ENCODE results near the gene DENND1A. TPM values are rescaled to one million over a fixed set of nuclear protein-coding genes. Genes with fewer than 3 reads are reported as not detected.

Gene DENND1A
- total RNA-seq, 2 donors from 2014 or later = 22.8 to 24.4 TPM

DNA sequence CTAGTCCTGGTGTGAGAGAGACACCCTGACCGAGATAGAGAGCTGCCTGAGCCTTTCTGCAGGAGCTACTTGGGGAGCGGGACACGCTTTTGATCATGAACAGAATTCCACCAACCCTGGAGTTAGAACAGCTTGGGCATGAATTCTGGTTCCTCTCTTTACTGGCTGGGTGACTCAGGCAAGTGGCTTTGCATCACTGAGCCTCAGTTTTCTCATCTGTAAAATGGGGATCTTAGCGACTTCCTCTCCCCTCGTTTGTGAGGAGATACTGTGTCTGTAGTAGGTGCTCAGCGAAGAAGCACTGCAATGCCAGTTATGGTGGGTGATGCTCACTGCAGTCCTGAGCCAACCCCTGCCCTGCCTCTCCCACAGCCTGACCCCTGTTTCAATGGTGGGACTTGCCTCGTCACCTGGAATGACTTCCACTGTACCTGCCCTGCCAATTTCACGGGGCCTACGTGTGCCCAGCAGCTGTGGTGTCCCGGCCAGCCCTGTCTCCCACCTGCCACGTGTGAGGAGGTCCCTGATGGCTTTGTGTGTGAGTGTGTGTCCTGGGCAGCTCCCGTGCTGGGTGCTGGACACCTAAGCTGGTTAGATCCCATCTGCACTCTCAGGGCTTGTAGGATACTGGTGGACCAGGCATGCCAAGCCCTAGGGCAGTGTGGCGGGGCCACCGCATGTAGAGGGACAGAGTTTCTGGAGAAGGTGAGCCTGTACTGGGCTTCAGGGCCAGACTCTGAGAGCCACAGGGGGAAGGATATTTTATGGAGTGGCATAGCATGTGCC, 557.9 kb downstream of the DENND1A start:
- intact Hi-C loops (cut with DNase I) = no loop called here
- no peak for DNase-seq (ENCODE audit: low spot score)

DNA sequence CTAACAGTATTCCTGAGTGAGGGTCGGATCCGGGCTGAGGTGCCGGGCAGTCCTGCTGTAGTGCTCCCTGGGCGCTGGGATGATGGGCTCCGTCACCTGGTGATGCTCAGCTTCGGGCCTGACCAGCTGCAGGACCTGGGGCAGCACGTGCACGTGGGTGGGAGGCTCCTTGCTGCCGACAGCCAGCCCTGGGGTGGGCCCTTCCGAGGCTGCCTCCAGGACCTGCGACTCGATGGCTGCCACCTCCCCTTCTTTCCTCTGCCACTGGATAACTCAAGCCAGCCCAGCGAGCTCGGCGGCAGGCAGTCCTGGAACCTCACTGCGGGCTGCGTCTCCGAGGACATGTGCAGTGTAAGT, 558.7 kb downstream of the DENND1A start:
- peak; percentile 78 for DNase-seq (ENCODE audit: low spot score)
- intact Hi-C loops (cut with DNase I) = no loop called here

DNA sequence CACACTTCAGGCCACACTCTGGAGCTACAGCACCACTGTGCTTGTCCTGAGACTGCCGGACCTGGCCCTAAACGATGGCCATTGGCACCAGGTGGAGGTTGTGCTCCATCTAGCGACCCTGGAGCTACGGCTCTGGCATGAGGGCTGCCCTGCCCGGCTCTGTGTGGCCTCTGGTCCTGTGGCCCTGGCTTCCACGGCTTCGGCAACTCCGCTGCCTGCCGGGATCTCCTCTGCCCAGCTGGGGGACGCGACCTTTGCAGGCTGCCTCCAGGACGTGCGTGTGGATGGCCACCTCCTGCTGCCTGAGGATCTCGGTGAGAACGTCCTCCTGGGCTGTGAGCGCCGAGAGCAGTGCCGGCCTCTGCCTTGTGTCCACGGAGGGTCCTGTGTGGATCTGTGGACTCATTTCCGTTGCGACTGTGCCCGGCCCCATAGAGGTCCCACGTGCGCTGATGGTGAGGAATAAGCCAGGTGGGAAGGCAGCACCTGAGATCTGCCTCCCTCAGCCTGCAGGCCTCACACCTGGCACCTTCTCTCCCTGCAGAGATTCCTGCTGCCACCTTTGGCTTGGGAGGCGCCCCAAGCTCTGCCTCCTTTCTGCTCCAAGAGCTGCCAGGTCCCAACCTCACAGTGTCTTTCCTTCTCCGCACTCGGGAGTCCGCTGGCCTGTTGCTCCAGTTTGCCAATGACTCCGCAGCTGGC, 559.2 kb downstream of the DENND1A start:
- peak; percentile 72 for DNase-seq (ENCODE audit: low spot score)
- intact Hi-C loops (cut with DNase I) = no loop called here

DNA sequence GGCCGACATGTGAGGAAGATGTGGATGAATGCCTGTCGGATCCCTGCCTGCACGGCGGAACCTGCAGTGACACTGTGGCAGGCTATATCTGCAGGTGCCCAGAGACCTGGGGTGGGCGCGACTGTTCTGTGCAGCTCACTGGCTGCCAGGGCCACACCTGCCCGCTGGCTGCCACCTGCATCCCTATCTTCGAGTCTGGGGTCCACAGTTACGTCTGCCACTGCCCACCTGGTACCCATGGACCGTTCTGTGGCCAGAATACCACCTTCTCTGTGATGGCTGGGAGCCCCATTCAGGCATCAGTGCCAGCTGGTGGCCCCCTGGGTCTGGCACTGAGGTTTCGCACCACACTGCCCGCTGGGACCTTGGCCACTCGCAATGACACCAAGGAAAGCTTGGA, 559.8 kb downstream of the DENND1A start:
- no peak for DNase-seq (ENCODE audit: low spot score)
- intact Hi-C loops (cut with DNase I) = no loop called here

DNA sequence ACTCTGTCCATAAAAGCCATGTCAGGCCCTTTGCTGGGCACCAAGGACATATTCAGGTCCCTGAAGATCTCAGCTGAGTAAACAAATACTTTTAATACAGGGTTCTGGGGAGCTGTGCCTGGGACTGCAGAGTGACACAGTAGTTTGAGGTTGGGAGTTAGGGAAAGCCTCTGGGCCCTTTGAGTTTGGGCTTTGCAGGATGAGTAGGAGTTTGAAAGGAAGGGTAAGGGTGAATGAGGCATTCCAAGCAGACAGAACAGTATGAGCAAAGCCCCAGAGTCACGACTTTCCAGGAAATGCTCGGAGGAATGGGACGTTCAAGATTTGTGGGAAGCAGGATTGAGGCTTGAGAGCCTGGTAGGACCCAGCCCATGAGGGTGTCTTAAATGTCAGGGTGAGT, 560.6 kb downstream of the DENND1A start:
- DNase-seq (ENCODE audit: low spot score) = no peak
- intact Hi-C loops (cut with DNase I) = loop anchor here in 1 of 2 donors (10.0 kb wide), 1 partner anchor 1916 kb away; no protein-coding TSS in a partner anchor

DNA sequence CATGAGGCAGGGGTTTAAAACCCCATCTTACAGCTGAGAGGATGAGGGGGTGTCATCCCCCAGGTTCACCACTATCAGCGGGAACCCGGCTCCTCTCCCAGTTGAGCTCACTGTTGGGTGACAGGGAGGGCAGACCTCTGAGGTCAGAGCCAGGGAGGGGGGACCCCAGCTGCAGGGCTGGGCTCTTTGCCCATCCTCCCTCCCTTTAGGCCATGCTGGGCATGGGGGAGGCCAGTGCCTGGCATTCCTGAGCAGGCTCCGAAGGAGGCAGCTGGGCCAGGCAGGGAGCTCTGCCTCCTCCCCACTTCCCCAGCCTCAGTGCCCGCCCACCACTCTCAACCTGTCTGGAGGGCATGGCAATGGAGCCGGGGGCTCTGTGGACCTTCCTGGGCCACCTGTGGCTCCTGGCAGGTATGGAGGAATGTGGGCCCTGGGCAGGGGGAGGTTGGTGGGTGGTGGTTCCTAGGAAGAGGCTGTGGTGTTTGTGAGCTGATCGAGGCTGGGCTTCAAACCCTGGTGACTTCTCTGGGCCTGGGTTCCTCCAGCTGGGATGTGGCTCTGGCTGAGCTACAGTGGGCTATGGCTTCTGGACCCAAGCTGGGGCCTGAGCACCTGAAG, 561.3 kb downstream of the DENND1A start:
- DNase-seq (ENCODE audit: low spot score) = peak; percentile 67
- intact Hi-C loops (cut with DNase I) = loop anchor here in 1 of 2 donors (10.0 kb wide), 1 partner anchor 1916 kb away; no protein-coding TSS in a partner anchor

DNA sequence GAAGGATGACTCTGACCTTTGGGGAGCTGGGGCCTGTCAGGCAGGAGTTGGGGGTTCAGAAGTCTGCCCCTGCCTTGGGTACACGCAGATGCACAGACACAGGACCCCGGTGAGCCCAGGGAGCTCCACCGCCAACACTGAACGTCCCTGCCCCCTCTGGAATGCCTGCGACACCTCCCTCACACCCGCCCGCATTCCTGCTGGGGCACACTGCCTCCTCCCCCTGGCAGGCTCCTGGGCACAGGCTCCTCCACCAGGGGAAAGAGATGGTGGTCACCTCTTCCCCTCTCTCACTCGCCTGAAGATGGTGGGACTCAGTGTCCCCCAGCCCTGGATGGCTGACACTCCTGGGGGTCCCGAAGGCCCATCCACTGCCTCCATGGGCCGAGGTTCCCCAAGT, 561.9 kb downstream of the DENND1A start:
- intact Hi-C loops (cut with DNase I) = loop anchor here in 1 of 2 donors (10.0 kb wide), 1 partner anchor 1917 kb away; no protein-coding TSS in a partner anchor
- DNase-seq (ENCODE audit: low spot score) = no peak

DNA sequence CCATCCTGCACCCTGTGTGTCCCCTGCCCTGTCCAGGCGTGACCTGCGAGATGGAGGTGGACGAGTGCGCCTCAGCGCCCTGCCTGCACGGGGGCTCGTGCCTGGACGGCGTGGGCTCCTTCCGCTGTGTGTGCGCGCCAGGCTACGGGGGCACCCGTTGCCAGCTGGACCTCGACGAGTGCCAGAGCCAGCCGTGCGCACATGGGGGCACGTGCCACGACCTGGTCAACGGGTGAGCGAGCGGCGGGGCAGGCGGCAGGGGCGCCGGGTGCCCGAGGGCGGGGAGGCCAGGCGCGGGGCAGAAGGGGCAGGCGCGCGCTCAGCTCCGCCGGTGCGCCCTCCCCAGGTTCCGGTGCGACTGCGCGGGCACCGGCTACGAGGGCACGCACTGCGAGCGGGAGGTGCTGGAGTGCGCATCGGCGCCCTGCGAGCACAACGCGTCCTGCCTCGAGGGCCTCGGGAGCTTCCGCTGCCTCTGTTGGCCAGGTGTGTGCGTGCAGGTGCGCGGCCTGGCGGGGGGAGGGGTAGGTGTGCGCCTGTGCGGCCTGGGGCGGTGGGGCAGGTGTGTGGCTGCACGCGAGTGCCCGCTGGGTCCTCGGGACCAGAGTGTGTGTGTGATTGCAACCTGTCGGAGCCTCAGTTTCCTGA, 563.9 kb downstream of the DENND1A start:
- intact Hi-C loops (cut with DNase I) = loop anchor here in 1 of 2 donors (10.0 kb wide), 1 partner anchor 1919 kb away; no protein-coding TSS in a partner anchor

DNA sequence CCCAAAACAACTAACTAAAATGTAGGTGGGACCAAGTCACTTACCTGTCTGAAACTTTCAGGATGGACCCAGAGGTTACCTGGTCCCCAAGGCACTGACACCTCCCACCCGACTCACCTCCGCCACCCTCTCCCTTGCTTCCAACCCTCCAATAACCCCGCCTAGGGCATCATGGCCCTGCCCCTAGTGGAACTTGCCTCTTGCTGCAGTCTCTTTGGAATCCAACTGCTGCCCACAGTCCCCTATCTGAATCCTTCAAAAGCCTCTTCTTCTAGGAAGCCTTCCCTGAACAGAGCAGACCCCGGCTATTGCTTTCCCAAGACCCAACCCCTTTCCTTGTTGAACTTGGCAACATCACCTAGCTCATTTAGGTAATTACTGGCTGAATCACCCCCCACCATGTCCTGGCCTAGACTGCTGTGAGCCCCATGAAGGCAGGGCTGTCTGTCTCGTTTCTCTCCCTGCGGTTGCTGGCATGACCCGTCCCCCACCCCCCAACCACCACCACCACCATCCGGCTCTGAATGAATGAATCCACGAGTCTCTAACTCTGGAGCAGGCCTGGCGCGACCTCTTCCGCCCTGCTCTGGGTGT, 564.5 kb downstream of the DENND1A start:
- intact Hi-C loops (cut with DNase I) = loop anchor here in 1 of 2 donors (10.0 kb wide), 1 partner anchor 1919 kb away; no protein-coding TSS in a partner anchor
- DNase-seq (ENCODE audit: low spot score) = no peak

More for the DNA sequence above, 563.9 kb downstream of the DENND1A start:
- DNase-seq (ENCODE audit: low spot score) = no peak

DNA sequence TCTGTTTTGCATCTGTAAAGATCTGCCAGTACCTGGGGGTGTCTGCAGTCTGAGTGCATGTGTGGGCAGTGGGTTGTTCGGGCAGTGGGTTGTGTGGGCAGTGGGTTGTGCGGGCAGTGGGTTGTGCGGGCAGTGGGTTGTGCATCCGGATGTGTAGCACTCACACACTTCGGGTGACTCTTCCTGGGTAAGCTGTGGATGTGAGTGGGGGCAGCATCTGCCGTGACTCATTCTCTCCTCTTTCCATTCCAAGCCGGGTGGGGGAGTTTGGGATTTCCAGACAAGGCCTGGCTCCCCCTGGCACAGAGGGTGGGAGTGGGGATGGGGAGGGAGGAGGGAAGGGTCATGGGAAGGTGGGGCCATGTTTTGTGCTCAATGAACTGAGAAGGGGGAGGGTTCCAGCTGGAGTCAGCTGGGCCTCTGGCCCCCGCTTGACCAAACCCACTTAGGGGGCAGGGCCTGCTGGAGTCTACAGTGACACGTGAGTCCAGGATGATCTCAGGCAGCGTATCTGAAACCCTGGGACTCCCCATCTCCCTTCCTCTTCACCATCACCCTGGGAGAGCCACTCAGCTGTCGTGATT, 565.6 kb downstream of the DENND1A start:
- no peak for DNase-seq (ENCODE audit: low spot score)
- intact Hi-C loops (cut with DNase I) = loop anchor here in 1 of 2 donors (10.0 kb wide), 1 partner anchor 1920 kb away; no protein-coding TSS in a partner anchor

DNA sequence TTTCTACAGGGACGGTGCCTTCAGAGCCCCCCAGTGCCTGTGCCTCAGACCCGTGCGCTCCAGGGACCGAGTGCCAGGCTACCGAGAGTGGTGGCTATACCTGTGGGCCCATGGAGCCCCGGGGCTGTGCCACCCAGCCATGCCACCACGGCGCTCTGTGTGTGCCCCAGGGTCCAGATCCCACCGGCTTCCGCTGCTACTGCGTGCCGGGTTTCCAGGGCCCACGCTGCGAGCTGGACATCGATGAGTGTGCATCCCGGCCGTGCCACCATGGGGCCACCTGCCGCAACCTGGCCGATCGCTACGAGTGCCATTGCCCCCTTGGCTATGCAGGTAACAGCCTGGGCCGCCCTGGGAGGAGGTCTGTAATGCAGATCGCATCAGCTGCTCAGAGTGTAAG, 567.1 kb downstream of the DENND1A start:
- intact Hi-C loops (cut with DNase I) = loop anchor here in 1 of 2 donors (10.0 kb wide), 1 partner anchor 1922 kb away; no protein-coding TSS in a partner anchor
- no peak for DNase-seq (ENCODE audit: low spot score)

DNA sequence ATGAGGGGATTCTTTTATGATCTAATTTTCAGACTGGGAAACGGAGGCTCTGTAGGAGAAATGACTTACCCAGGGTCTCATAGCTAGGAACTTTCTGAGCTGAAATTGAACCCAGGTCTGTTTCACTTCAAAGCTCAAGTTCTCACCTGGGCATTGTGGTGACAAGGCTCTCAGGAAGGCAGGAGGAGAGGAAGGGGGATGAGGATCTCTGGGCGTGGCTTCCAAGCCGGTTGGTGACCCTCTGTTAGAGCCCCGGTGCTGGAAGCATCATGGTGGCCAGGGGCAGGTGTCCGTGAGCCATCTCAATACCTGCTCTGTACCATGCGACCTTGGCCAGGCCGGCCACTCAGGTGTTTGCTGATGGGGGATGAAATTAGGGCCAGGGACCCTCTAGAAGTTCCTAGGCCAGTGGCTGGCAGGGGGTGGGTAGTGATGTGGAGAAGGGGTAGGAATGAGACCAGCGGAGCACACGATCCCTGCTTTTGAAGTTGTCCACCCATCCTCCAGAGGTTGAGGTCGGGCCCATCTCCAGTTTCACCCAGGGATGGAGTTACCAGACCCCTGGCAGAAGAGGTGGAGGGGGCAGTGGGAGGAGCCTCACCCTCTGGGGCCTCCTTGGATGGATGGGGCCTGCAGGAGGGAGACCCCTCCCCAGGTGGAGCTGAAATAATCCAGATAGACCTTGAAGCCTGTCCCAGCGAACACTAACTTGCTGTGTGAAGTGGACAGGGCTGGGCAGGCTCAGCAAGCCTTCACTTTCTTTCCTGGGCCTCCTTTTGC, 568.0 kb downstream of the DENND1A start:
- DNase-seq (ENCODE audit: low spot score) = no peak
- intact Hi-C loops (cut with DNase I) = loop anchor here in 1 of 2 donors (10.0 kb wide), 1 partner anchor 1923 kb away; no protein-coding TSS in a partner anchor

DNA sequence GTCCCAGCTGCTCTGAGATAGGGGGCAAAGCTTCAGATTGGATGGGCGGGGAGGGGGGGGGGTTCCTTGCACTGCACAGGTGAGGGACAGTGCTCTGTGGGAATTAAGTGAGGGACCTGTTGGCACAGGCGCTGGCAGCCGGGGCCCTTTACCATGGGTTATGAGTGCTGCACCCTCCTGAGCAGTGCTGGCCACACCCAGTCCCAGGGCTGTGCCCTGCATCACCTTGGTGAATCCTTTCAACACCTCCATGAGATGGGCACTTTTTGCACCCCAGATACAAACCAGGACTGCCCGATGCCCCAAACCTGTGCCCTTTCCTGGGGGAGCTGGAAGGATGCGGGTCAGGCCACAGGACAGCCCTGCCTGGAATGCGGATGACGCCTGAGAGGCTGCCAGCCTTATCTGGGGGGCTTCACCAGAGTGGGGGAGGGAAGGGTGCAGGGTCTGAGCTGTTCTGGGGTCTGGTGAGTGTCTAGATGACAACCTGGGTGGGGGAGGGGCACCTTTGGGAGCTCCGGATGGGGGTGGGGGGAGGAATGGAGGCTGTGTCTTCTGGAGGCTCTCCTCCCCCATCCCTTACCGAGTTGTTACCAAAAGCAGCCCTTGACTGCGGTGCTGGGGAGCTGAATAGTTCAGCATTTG, 568.7 kb downstream of the DENND1A start:
- DNase-seq (ENCODE audit: low spot score) = no peak
- intact Hi-C loops (cut with DNase I) = loop anchor here in 1 of 2 donors (10.0 kb wide), 1 partner anchor 1924 kb away; no protein-coding TSS in a partner anchor

DNA sequence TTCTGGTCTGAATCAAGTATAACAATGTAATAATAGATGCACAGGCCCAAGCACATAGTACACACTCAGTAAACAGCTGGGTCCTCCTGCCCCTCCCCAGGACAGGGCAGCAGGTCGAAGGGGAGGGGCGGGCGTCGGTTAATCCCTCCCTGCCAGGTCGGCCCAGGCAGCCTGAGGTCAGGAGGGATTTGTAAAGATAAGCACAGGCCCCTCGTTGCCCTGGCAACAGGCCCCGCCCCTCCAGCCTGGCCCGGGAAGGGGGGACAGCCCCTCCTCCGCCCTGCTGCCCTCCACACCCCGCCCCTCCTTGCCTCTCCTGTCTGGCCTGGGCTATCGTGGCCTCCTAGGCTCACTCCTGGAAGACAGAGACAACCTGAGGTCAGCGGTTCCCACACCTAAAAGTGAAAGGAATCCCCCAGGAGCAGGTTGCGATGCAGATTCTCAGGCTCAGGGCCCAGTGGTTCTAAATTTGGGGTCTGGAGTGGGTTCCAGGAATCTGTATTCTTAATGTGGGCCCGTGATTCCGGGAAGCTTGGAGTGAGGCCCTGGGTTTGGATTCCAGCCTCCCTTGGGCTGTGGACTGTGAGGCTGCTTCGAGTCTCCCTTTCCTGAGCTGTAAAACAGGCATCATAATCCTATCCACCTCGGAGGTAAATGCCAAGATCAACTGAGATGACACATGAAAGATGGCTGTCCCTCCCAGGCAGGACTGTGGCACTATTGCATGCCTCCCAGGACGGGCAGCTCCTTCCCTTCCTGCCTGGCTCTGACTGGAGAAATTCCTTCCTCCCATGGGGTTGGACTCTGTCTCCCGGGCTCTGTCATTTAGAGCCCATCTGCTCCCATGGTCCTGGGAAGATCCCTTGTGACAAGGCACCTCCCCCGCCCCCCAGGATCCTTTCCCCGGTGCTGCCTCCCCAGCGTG, 569.5 kb downstream of the DENND1A start:
- intact Hi-C loops (cut with DNase I) = loop anchor here in 1 of 2 donors (10.0 kb wide), 1 partner anchor 1924 kb away; no protein-coding TSS in a partner anchor
- no peak for DNase-seq (ENCODE audit: low spot score)

DNA sequence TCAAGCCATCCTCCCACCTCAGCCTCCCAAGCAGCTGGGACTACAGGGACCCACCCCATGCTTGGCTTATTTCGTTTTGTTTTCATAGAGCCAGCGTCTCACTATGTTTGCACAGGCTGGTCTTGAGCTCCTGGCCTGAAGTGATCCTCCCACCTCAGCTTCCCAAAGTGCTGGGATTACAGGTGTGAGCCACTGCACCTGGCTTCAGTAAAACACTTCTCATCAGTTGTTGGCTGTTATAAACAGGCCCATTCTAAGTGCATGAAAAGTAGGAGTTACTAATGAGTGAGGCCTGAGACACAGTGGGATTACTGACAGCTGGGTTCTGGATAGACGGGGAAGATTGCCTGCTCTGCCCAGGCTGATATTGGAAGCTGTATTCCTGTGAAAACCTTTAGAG, 570.4 kb downstream of the DENND1A start:
- intact Hi-C loops (cut with DNase I) = no loop called here
- no peak for DNase-seq (ENCODE audit: low spot score)

DNA sequence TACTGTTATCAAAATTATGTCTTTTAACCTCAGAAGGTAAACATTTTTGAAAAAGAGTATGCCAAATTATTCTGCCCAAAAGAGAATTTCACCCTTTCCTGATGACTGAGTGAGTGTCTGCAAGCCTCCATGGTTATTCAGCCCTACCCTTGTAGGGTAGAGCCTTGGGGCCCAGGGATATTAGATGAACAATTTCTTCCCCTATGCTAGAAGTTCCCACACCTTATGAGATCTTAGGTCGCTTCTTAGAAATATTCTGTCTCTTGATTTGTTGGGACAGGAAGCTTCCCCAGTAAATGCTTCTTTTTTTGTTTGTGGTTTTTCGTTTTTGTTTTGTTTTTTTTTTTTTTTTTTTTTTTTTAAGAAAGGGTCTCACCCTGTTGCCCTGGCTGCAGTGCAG, 570.8 kb downstream of the DENND1A start:
- DNase-seq (ENCODE audit: low spot score) = no peak
- intact Hi-C loops (cut with DNase I) = no loop called here

Data from posterior vena cava (tissue), 2 donors.